SK-N-SH (cell line): ENCODE results near the gene CYP27C1.

ENCODE experiments used
- CTCF ChIP-seq: fragments of 200-600 bp; sonication (generic); IDR thresholded peaks from 2 replicates; pipeline ENCODE4 v1.6.1; 2017; ENCODE audit warnings: antibody characterized with exemption, mild to moderate bottlenecking, moderate library complexity
- EZH2phosphoT487 ChIP-seq: fragments of 200-600 bp; sonication (generic); IDR thresholded peaks from 2 replicates; pipeline ENCODE4 v1.6.1; 2017; ENCODE audit warnings: low read depth, mixed run types, mild to moderate bottlenecking, antibody characterized with exemption, moderate library complexity, borderline replicate concordance
- FOXJ3 ChIP-seq: sonication (generic); formaldehyde crosslinking; IDR thresholded peaks from 2 replicates; pipeline ENCODE4 v1.5.1; 2020; ENCODE audit warnings: mild to moderate bottlenecking, missing genetic modification reagents
- IRF3 ChIP-seq: fragments of 150-350 bp; IDR thresholded peaks from 2 replicates; pipeline ENCODE4 v1.6.1; 2016; ENCODE audit warnings: mild to moderate bottlenecking, low read depth, low read length
- JUND ChIP-seq: IDR thresholded peaks from 2 replicates; pipeline ENCODE4 v1.4.0; 2012
- NRF1 ChIP-seq: IDR thresholded peaks from 2 replicates; pipeline ENCODE4 v1.6.1; 2012; ENCODE audit warnings: low read depth, mild to moderate bottlenecking, low read length
- RAD21 ChIP-seq: IDR thresholded peaks from 2 replicates; pipeline ENCODE4 v1.6.1; 2012; ENCODE audit warnings: mild to moderate bottlenecking, low read length
- RFX5 ChIP-seq: IDR thresholded peaks from 2 replicates; pipeline ENCODE4 v1.6.1; 2012; ENCODE audit warnings: mild to moderate bottlenecking, improper control_type of control experiment, low read length
- USF2 ChIP-seq: fragments of 150-350 bp; IDR thresholded peaks from 2 replicates; pipeline ENCODE4 v1.6.1; 2017; ENCODE audit warnings: antibody characterized with exemption, low read length, low read depth, borderline replicate concordance
- ZBTB33 ChIP-seq: IDR thresholded peaks from 2 replicates; pipeline ENCODE4 v1.4.0; 2012; ENCODE audit warnings: low read depth, borderline replicate concordance

- TF ChIP-seq CTCF (no peak), NRF1 (no peak), RFX5 (no peak), RAD21 (no peak), EZH2phosphoT487 (no peak), ZBTB33 (no peak), JUND (no peak), USF2 (no peak), FOXJ3 (CRISPR knock-in tag) (no peak), IRF3 (no peak)
Observed at GRCh38 chr2:127157114-127157513, 63.0 kb downstream of the CYP27C1 start.
